H1 (cell line): Measurements from ENCODE around the gene DDR2. TPM values are rescaled to one million over a fixed set of nuclear protein-coding genes. Genes with fewer than 3 reads are reported as not detected.

Experiments used
- CTCF ChIA-PET: fragments of 300-600 bp; sonication (Branson Sonifier 250); formaldehyde crosslinking; loops from one replicate; lab custom pipeline; 2021; ENCODE audit not compliant: partially characterized antibody; lab: Charles Lee
- POLR2A ChIA-PET: fragments of 300-600 bp; sonication (Branson Sonifier 250); formaldehyde crosslinking; loops from one replicate; lab custom pipeline; 2021; ENCODE audit warnings: inconsistent platforms; ENCODE audit not compliant: partially characterized antibody; lab: Charles Lee
- DNase-seq, 2 experiments: peaks; one replicate each; pipeline versions ENCODE4 v3.0.0 to v3.0.0-alpha.2; 2010 to 2022; ENCODE audit warnings: low spot score in 2 of 2, low read depth in 1 of 2, mixed read lengths in 1 of 2
- FAIRE-seq: peaks from 2 replicates; lab custom pipeline; 2011; peaks lifted over from hg19 to GRCh38; lab: Jason Lieb, UNC
- H2AFZ ChIP-seq: 2 replicates; pipeline ENCODE4 v1.8.1; 2012; ENCODE audit warnings: low read length, inconsistent platforms
- H2AK5ac ChIP-seq: 2 replicates; pipeline ENCODE4 v1.6.1; 2013; ENCODE audit warnings: low read depth, low read length
- H2BK120ac ChIP-seq: replicated peaks from 2 replicates; pipeline ENCODE3; 2013; ENCODE audit warnings: low read depth, low read length, inconsistent platforms
- H2BK12ac ChIP-seq: 2 replicates; pipeline ENCODE4 v1.6.1; 2013; ENCODE audit warnings: low read depth, low read length
- H2BK15ac ChIP-seq: 2 replicates; pipeline ENCODE4 v1.6.1; 2013; ENCODE audit warnings: low read length
- H2BK20ac ChIP-seq: 2 replicates; pipeline ENCODE4 v1.6.1; 2013; ENCODE audit warnings: low read length
- H2BK5ac ChIP-seq: 2 replicates; pipeline ENCODE4 v1.6.1; 2013; ENCODE audit warnings: low read depth, low read length
- H3K14ac ChIP-seq: 2 replicates; pipeline ENCODE4 v1.6.1; 2013; ENCODE audit warnings: inconsistent platforms; ENCODE audit not compliant: insufficient read length
- H3K18ac ChIP-seq: 2 replicates; pipeline ENCODE4 v1.6.1; 2013; ENCODE audit warnings: low read length; ENCODE audit errors: extremely low read depth
- H3K23ac ChIP-seq: 2 replicates; pipeline ENCODE4 v1.6.1; 2013; ENCODE audit warnings: inconsistent platforms; ENCODE audit not compliant: insufficient read length
- H3K23me2 ChIP-seq: 2 replicates; pipeline ENCODE4 v1.6.1; 2013; ENCODE audit warnings: low read depth, low read length
- H3K27ac ChIP-seq: 2 replicates; pipeline ENCODE4 v1.6.1; 2011; ENCODE audit warnings: low read depth, low read length, inconsistent platforms
- H3K27me3 ChIP-seq, 4 experiments: replicated peaks in 1 of 4; 1 replicate in 1 of 4; 2 replicates in 3 of 4; pipeline versions ENCODE4 v1.6.1 to v1.8.1; 2011 to 2013; ENCODE audit warnings: low read length in 3 of 4, mild to moderate bottlenecking in 3 of 4, inconsistent platforms in 2 of 4, mixed read lengths in 2 of 4, moderate library complexity in 1 of 4; ENCODE audit not compliant: control insufficient read depth in 3 of 4, insufficient read depth in 3 of 4; ENCODE audit errors: extremely low read depth in 1 of 4
- H3K36me3 ChIP-seq, 4 experiments: 2 replicates each; pipeline versions ENCODE4 v1.6.1 to v1.8.1; 2011 to 2013; ENCODE audit warnings: mild to moderate bottlenecking in 4 of 4, low read length in 3 of 4, moderate library complexity in 2 of 4, control low read depth in 1 of 4, inconsistent platforms in 1 of 4; ENCODE audit not compliant: insufficient read depth in 4 of 4, control insufficient read depth in 2 of 4
- H3K4ac ChIP-seq: replicated peaks from 2 replicates; pipeline ENCODE3; 2013; ENCODE audit warnings: low read length, low read depth, mixed read lengths, inconsistent platforms; ENCODE audit not compliant: insufficient read length
- H3K4me1 ChIP-seq, 4 experiments: replicated peaks in 1 of 4; 1 replicate in 1 of 4; 2 replicates in 3 of 4; pipeline versions ENCODE4 v1.6.1 to v1.8.1; 2011 to 2013; ENCODE audit warnings: low read length in 3 of 4, inconsistent platforms in 2 of 4, mixed read lengths in 1 of 4; ENCODE audit not compliant: insufficient read depth in 4 of 4, control insufficient read depth in 3 of 4
- H3K4me2 ChIP-seq, 2 experiments: 2 replicates each; pipeline versions ENCODE4 v1.6.1 to v1.8.1; 2011 to 2013; ENCODE audit warnings: low read depth in 2 of 2, low read length in 2 of 2, control low read depth in 1 of 2, inconsistent platforms in 1 of 2, mild to moderate bottlenecking in 1 of 2; ENCODE audit not compliant: insufficient read depth in 1 of 2
- H3K4me3 ChIP-seq, 4 experiments: fragments of 200-600, 300-600 bp in 1 of 4; sonication (generic), shearing (Covaris generic), sonication (Bioruptor Twin) in 1 of 4; 2 replicates each; pipeline versions ENCODE4 v1.5.1 to v1.8.1; 2011 to 2016; ENCODE audit warnings: low read length in 4 of 4, low read depth in 3 of 4, control low read depth in 2 of 4, inconsistent platforms in 2 of 4, mild to moderate bottlenecking in 2 of 4, mixed read lengths in 1 of 4, moderate library complexity in 1 of 4; ENCODE audit not compliant: insufficient read depth in 2 of 4; ENCODE audit errors: extremely low read depth in 1 of 4
- H3K56ac ChIP-seq: replicated peaks from 2 replicates; pipeline ENCODE3; 2013; ENCODE audit warnings: low read depth, mild to moderate bottlenecking, mixed read lengths, low read length, inconsistent platforms; ENCODE audit not compliant: insufficient read length
- H3K79me1 ChIP-seq: 2 replicates; pipeline ENCODE4 v1.6.1; 2013; ENCODE audit warnings: low read depth, low read length, control low read depth
- H3K79me2 ChIP-seq, 2 experiments: 2 replicates each; pipeline versions ENCODE4 v1.6.1 to v1.8.1; 2012 to 2013; ENCODE audit warnings: low read length in 2 of 2, mild to moderate bottlenecking in 2 of 2, inconsistent platforms in 1 of 2; ENCODE audit not compliant: insufficient read depth in 2 of 2, control insufficient read depth in 1 of 2
- H3K9ac ChIP-seq, 4 experiments: replicated peaks in 1 of 4; 1 replicate in 1 of 4; 2 replicates in 3 of 4; pipeline versions ENCODE4 v1.6.1 to v1.8.1; 2011 to 2013; ENCODE audit warnings: low read depth in 3 of 4, low read length in 3 of 4, control low read depth in 2 of 4, mild to moderate bottlenecking in 2 of 4, moderate library complexity in 2 of 4, inconsistent platforms in 1 of 4; ENCODE audit errors: extremely low read depth in 1 of 4
- H3K9me3 ChIP-seq, 2 experiments: 2 replicates each; pipeline versions ENCODE4 v1.6.1 to v1.8.1; 2012 to 2013; ENCODE audit warnings: mild to moderate bottlenecking in 2 of 2, moderate library complexity in 2 of 2, control low read depth in 1 of 2, inconsistent platforms in 1 of 2, low read depth in 1 of 2, low read length in 1 of 2, mixed read lengths in 1 of 2; ENCODE audit not compliant: insufficient read depth in 2 of 2
- H4K20me1 ChIP-seq, 2 experiments: replicated peaks in 1 of 2; 2 replicates each; pipeline versions ENCODE3 to v1.8.1; 2011 to 2013; ENCODE audit warnings: inconsistent platforms in 2 of 2, low read length in 2 of 2, mild to moderate bottlenecking in 1 of 2; ENCODE audit not compliant: insufficient read depth in 2 of 2, control insufficient read depth in 1 of 2
- H4K5ac ChIP-seq: 2 replicates; pipeline ENCODE4 v1.6.1; 2013; ENCODE audit warnings: low read length, low read depth, mixed read lengths, inconsistent platforms; ENCODE audit not compliant: insufficient read length
- H4K8ac ChIP-seq: 2 replicates; pipeline ENCODE4 v1.8.0; 2013; ENCODE audit warnings: mild to moderate bottlenecking, moderate library complexity, low read length, inconsistent platforms; ENCODE audit not compliant: insufficient read depth; ENCODE audit errors: extremely low read depth
- H4K91ac ChIP-seq: replicated peaks from 2 replicates; pipeline ENCODE3; 2013; ENCODE audit warnings: low read length, mixed read lengths, inconsistent platforms; ENCODE audit not compliant: insufficient read length
- CEBPB ChIP-seq: IDR thresholded peaks from 2 replicates; pipeline ENCODE4 v1.6.1; 2012; ENCODE audit warnings: low read depth, low read length
- FOSL1 ChIP-seq: IDR thresholded peaks from 2 replicates; pipeline ENCODE4 v1.6.1; 2011; ENCODE audit warnings: mild to moderate bottlenecking, low read depth, low read length, moderate library complexity; ENCODE audit not compliant: insufficient read depth
- NANOG ChIP-seq: IDR thresholded peaks from 2 replicates; pipeline ENCODE4 v1.6.1; 2011; ENCODE audit warnings: low read length, low read depth, mild to moderate bottlenecking, inconsistent platforms; ENCODE audit not compliant: insufficient read depth, poor library complexity, severe bottlenecking
- RXRA ChIP-seq: IDR thresholded peaks from 2 replicates; pipeline ENCODE4 v1.6.1; 2011; ENCODE audit warnings: low read depth, mild to moderate bottlenecking, low read length, moderate library complexity; ENCODE audit not compliant: insufficient read depth
- SIX5 ChIP-seq: IDR thresholded peaks from 2 replicates; pipeline ENCODE4 v1.6.1; 2011; ENCODE audit warnings: mild to moderate bottlenecking, low read depth, low read length
- SRF ChIP-seq: IDR thresholded peaks from 2 replicates; pipeline ENCODE4 v1.6.1; 2011; ENCODE audit warnings: mild to moderate bottlenecking, low read depth, low read length, moderate library complexity
- YY1 ChIP-seq: IDR thresholded peaks from 2 replicates; pipeline ENCODE4 v1.6.1; 2011; ENCODE audit warnings: low read depth, mild to moderate bottlenecking, low read length
- WGBS, 2 experiments: shearing (Covaris generic) in 1 of 2; methylation state at CpG; one replicate each; pipeline versions ENCODE4 v1.1.6 to v1.1.7; 2013 to 2015; ENCODE audit warnings: low lambda C conversion rate in 2 of 2, mixed read lengths in 2 of 2, inconsistent platforms in 1 of 2, low coverage in 1 of 2, missing lambda C conversion rate in 1 of 2; ENCODE audit not compliant: insufficient replicate concordance in 2 of 2, insufficient coverage in 1 of 2, insufficient read length in 1 of 2; ENCODE audit errors: extremely low coverage in 1 of 2, missing lambda C conversion rate in 1 of 2; 5-methylcytosine and 5-hydroxymethylcytosine counted together
- polyA plus RNA-seq, 7 experiments: library from polyadenylated mRNA; depleted of rRNA in 3 of 7; stranded (reverse) in 5 of 7; unstranded in 2 of 7; fragments of >200 nt in 5 of 7; fragments of 200-250 nt in 2 of 7; gene quantifications; 1 replicate in 5 of 7; 2 replicates in 1 of 7; 4 replicates in 1 of 7; pipeline versions ENCODE4 v1.2.1 to v1.2.3, GENCODE V29; 2011 to 2013; ENCODE audit warnings: missing spikeins in 2 of 7, mixed read lengths in 2 of 7
- total RNA-seq: library from RNA; stranded (reverse); fragmentation: NEBNext Ultra II Directional; extraction: Animal tissue kit (Norgen Biotek cat#: 25700); gene quantifications from 2 replicates; pipeline ENCODE4 v1.2.1, GENCODE V29; 2021

DDR2 gene
- total and polyA plus RNA-seq, 2 of the 8 experiments (the other 6 are each of a cell fraction or from before 2014, with no cell fraction given), result 1.00 to 2.1 TPM

DNA sequence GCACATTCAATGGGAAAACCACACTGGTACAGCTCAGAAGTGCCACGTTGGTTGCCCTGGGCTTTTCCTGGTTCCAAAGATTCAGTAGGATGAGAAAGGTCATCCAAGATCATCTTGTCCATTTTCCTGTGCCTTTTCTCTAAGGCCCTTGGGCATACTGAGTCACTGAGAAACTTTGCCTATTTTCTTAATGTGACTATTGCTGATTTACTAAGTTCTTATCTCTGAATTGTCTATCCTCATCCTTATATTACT is 101.0 kb downstream of the DDR2 start:
- no peaks in the 10 kb centered on the region for H3K23me2 ChIP-seq
- no peak overlapping the region for H2AFZ ChIP-seq
- H2BK5ac ChIP-seq, result no peak overlapping the region
- H3K27ac ChIP-seq, result no peak overlapping the region
- H3K79me1 ChIP-seq, result no peaks in the 10 kb centered on the region
- TF ChIP-seq SRF (no peak), RXRA (no peak), FOSL1 (no peak), SIX5 (no peak), CEBPB (no peak), NANOG (no peak), YY1 (no peak)
- WGBS, 2 experiments, result 68% methylated on average over 1 of the region's 1 CpG; no CpG with 5 or more reads in 1 of the 2 experiments
- H3K4me3 ChIP-seq, result no peak overlapping the region
- H2BK15ac ChIP-seq, result no peak overlapping the region
- no peak overlapping the region for H2BK12ac ChIP-seq
- H3K14ac ChIP-seq, result no peak overlapping the region
- no peak overlapping the region for H2BK120ac ChIP-seq
- no peaks in the 10 kb centered on the region for H3K9me3 ChIP-seq
- POLR2A ChIA-PET, result no interaction called here
- H3K36me3 ChIP-seq, result no peaks in the 10 kb centered on the region
- H4K5ac ChIP-seq, result no peak overlapping the region
- FAIRE-seq, result no peak
- no peak overlapping the region for H2AK5ac ChIP-seq
- CTCF ChIA-PET, result no interaction called here
- no peak overlapping the region for H3K18ac ChIP-seq
- no peak overlapping the region for H3K4ac ChIP-seq
- H3K4me1 ChIP-seq, result no peaks in the 10 kb centered on the region
- no peaks in the 10 kb centered on the region for H3K27me3 ChIP-seq
- H3K79me2 ChIP-seq, result no peaks in the 10 kb centered on the region
- H4K20me1 ChIP-seq, result no peaks in the 10 kb centered on the region
- H2BK20ac ChIP-seq, result no peak overlapping the region
- no peak overlapping the region for H3K23ac ChIP-seq
- no peak overlapping the region for H3K9ac ChIP-seq
- H3K4me2 ChIP-seq, result no peak overlapping the region
- no peak for DNase-seq
- no peak overlapping the region for H4K8ac ChIP-seq
- H3K56ac ChIP-seq, result no peak overlapping the region
- H4K91ac ChIP-seq, result no peak overlapping the region
